GM19467 (cell line): ENCODE results near the gene SEC14L3.
A peak's percentile ranks its signal among the peaks of the same experiment; 100 is the strongest.

ENCODE experiments used
- ATAC-seq: cut with Tn5 transposase; IDR thresholded peaks from one replicate; pipeline ENCODE4 v1.9.1; 2021; ENCODE audit warnings: mild to moderate bottlenecking, moderate library complexity; ENCODE audit not compliant: unreplicated experiment

Gene SEC14L3

GRCh38 chr22:30424534-30425326 lies 47.1 kb downstream of the SEC14L3 start:
- ATAC-seq, result no peak

GRCh38 chr22:30423959-30424533 lies 47.8 kb downstream of the SEC14L3 start:
- ATAC-seq, result peak; percentile 76

GRCh38 chr22:30423301-30423958 lies 48.4 kb downstream of the SEC14L3 start:
- peak; percentile 28 for ATAC-seq

GRCh38 chr22:30422481-30423300 lies 49.1 kb downstream of the SEC14L3 start:
- no peak for ATAC-seq

- no peak for ATAC-seq
These were observed 49.9 kb downstream of the SEC14L3 start for GRCh38 chr22:30421695-30422480.

GRCh38 chr22:30420347-30421125 lies 51.3 kb downstream of the SEC14L3 start:
- no peak for ATAC-seq

- ATAC-seq, result no peak
These were observed 55.0 kb downstream of the SEC14L3 start for GRCh38 chr22:30416837-30417236.

- no peak for ATAC-seq
These were observed 55.4 kb downstream of the SEC14L3 start for GRCh38 chr22:30416403-30416802.

- no peak for ATAC-seq
These were observed 57.2 kb downstream of the SEC14L3 start for GRCh38 chr22:30414525-30415047.

GRCh38 chr22:30413745-30414524 lies 57.9 kb downstream of the SEC14L3 start:
- ATAC-seq, result no peak

GRCh38 chr22:30413001-30413400 lies 58.8 kb downstream of the SEC14L3 start:
- ATAC-seq, result no peak

GRCh38 chr22:30411780-30412179 lies 60.0 kb downstream of the SEC14L3 start:
- no peak for ATAC-seq
